HCT116 (cell line): ENCODE data around the gene PIAS4.

Experiments used
- POLR2A ChIP-seq: IDR thresholded peaks from 2 replicates; pipeline ENCODE4 v1.7.0; 2011; ENCODE audit warnings: borderline replicate concordance; ENCODE audit not compliant: insufficient read depth, insufficient read length; ENCODE audit errors: extremely low read depth
- RAD21 ChIP-seq: IDR thresholded peaks from 2 replicates; pipeline ENCODE4 v1.6.1; 2012; ENCODE audit warnings: low read depth, mild to moderate bottlenecking
- ZFX ChIP-seq: fragments of 450-650 bp; IDR thresholded peaks from 2 replicates; pipeline ENCODE4 v1.6.1; 2017
- TF ChIP-seq, protein P1 (sequence below), 3 experiments: fragments of 200-600 bp in 1 of 3; sonication (generic) in 1 of 3; IDR thresholded peaks in 2 of 3; conservative IDR thresholded peaks in 1 of 3; 2 replicates each; pipeline ENCODE4 v1.5.1; 2012 to 2017; ENCODE audit warnings: low read depth in 2 of 3, low read length in 2 of 3, antibody characterized with exemption in 1 of 3, borderline replicate concordance in 1 of 3, control low read depth in 1 of 3, mild to moderate bottlenecking in 1 of 3, mixed read lengths in 1 of 3, mixed run types in 1 of 3, moderate library complexity in 1 of 3; ENCODE audit not compliant: insufficient read depth in 1 of 3

DNA sequence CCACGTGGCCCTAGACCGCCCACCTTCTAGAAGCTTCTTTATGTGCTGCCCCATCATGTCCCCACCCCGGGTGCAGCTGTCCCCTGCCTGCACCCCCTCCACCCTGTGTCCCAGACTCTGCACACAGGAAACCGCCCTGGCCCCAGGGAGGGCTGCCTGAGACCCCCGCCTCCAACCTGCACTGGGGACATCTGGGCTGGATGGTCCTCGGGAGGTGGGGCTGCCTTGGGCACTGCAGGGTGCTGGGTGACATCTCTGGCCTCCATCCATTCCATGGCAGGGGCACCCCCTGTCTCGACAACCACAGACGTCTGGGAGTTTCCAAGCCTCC is 77.0 kb downstream of the PIAS4 start:
- TF ChIP-seq POLR2A (no peak), RAD21 (no peak), ZFX (no peak)
- TF ChIP-seq, protein P1, sequence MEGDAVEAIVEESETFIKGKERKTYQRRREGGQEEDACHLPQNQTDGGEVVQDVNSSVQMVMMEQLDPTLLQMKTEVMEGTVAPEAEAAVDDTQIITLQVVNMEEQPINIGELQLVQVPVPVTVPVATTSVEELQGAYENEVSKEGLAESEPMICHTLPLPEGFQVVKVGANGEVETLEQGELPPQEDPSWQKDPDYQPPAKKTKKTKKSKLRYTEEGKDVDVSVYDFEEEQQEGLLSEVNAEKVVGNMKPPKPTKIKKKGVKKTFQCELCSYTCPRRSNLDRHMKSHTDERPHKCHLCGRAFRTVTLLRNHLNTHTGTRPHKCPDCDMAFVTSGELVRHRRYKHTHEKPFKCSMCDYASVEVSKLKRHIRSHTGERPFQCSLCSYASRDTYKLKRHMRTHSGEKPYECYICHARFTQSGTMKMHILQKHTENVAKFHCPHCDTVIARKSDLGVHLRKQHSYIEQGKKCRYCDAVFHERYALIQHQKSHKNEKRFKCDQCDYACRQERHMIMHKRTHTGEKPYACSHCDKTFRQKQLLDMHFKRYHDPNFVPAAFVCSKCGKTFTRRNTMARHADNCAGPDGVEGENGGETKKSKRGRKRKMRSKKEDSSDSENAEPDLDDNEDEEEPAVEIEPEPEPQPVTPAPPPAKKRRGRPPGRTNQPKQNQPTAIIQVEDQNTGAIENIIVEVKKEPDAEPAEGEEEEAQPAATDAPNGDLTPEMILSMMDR (IDR thresholded peaks at IDR 0.05 in 2 of 3, conservative IDR thresholded peaks at IDR 0.05 in 1 of 3; ENCODE audit: borderline replicate concordance in 1 of 3, insufficient read depth in 1 of 3, low read depth in 2 of 3, low read length in 2 of 3): no peak
